Hepatocyte (in vitro differentiated cells): ENCODE measurements around the gene S100A11. TPM values are rescaled to one million over a fixed set of nuclear protein-coding genes. Genes with fewer than 3 reads are reported as not detected.

Experiments used
- DNase-seq: peaks from one replicate; pipeline ENCODE4 v3.0.0-alpha.2; 2016; ENCODE audit warnings: low spot score
- H2AFZ ChIP-seq: fragments of 200-600 bp; sonication (generic); 2 replicates; pipeline ENCODE4 v1.6.0; 2016; ENCODE audit warnings: antibody characterized with exemption, mild to moderate bottlenecking
- H3K27ac ChIP-seq: fragments of 200-600 bp; sonication (generic); 2 replicates; pipeline ENCODE4 v1.5.1; 2016; ENCODE audit warnings: mild to moderate bottlenecking
- H3K27me3 ChIP-seq: fragments of 200-600 bp; sonication (generic); 2 replicates; pipeline ENCODE4 v1.6.1; 2016
- H3K36me3 ChIP-seq: fragments of 200-600 bp; sonication (generic); replicated peaks from 2 replicates; pipeline ENCODE4 v1.5.1; 2016; ENCODE audit warnings: low read depth; ENCODE audit not compliant: insufficient read depth
- H3K4me1 ChIP-seq: fragments of 200-600 bp; sonication (generic); 2 replicates; pipeline ENCODE4 v1.5.1; 2016; ENCODE audit warnings: mild to moderate bottlenecking, moderate library complexity; ENCODE audit not compliant: insufficient read depth
- H3K4me2 ChIP-seq: fragments of 200-600 bp; sonication (generic); 2 replicates; pipeline ENCODE4 v1.6.0; 2016
- H3K4me3 ChIP-seq: fragments of 200-600 bp; sonication (generic); 2 replicates; pipeline ENCODE4 v1.5.1; 2016; ENCODE audit warnings: mild to moderate bottlenecking
- H3K79me2 ChIP-seq: fragments of 200-600 bp; sonication (generic); 2 replicates; pipeline ENCODE4 v1.6.0; 2017; ENCODE audit warnings: mild to moderate bottlenecking
- H3K9me2 ChIP-seq: fragments of 200-600 bp; sonication (generic); replicated peaks from 2 replicates; pipeline ENCODE4 v1.6.0; 2017; ENCODE audit warnings: mild to moderate bottlenecking; ENCODE audit not compliant: insufficient read depth
- H3K9me3 ChIP-seq: fragments of 200-600 bp; sonication (generic); 2 replicates; pipeline ENCODE4 v1.5.1; 2016; ENCODE audit warnings: low read depth, mild to moderate bottlenecking
- H4K20me1 ChIP-seq: fragments of 200-600 bp; sonication (generic); 2 replicates; pipeline ENCODE4 v1.6.0; 2016; ENCODE audit warnings: mild to moderate bottlenecking; ENCODE audit not compliant: insufficient read depth, poor library complexity, severe bottlenecking
- CTCF ChIP-seq: fragments of 200-600 bp; sonication (generic); IDR thresholded peaks from 2 replicates; pipeline ENCODE4 v1.5.1; 2016; ENCODE audit warnings: antibody characterized with exemption, mild to moderate bottlenecking; ENCODE audit not compliant: poor library complexity
- EZH2 ChIP-seq: fragments of 200-600 bp; sonication (generic); IDR thresholded peaks from 2 replicates; pipeline ENCODE4 v1.6.1; 2016; ENCODE audit warnings: antibody characterized with exemption, mild to moderate bottlenecking, borderline replicate concordance
- EZH2phosphoT487 ChIP-seq: fragments of 200-600 bp; sonication (generic); IDR thresholded peaks from one replicate; pipeline ENCODE4 v1.6.1; 2018; ENCODE audit warnings: antibody characterized with exemption, mild to moderate bottlenecking, low read depth, moderate library complexity; ENCODE audit not compliant: unreplicated experiment, severe bottlenecking
- WGBS: methylation state at CpG from one replicate; pipeline ENCODE4 v1.1.6; 2016; ENCODE audit warnings: low lambda C conversion rate; ENCODE audit errors: missing lambda C conversion rate; 5-methylcytosine and 5-hydroxymethylcytosine counted together
- polyA plus RNA-seq: library from polyadenylated mRNA; unstranded; fragments of >200 nt; fragmentation: Nextera tagmentation; extraction: Ambion mirVana; gene quantifications from 2 replicates; pipeline ENCODE4 v1.2.1, GENCODE V29; 2016
- total RNA-seq: library from RNA; depleted of rRNA; stranded (reverse); fragments of >200 nt; gene quantifications from 2 replicates; pipeline ENCODE4 v1.2.3, GENCODE V29; 2014

S100A11 gene
- total and polyA plus RNA-seq, 2 experiments from 2014 or later, result 258 to 1,491 TPM

GRCh38 chr1:152022474-152022873, 14.3 kb downstream of the S100A11 start:
- whole genome bisulfite sequencing, result 78% methylated on average over 3 of the region's 3 CpGs
- TF ChIP-seq EZH2 (no peak), EZH2phosphoT487 (no peak), CTCF (no peak)
- no peak overlapping the region for H3K4me3 ChIP-seq
- DNase-seq, result no peak
- H3K27ac ChIP-seq, result no peak overlapping the region
- H3K4me1 ChIP-seq, result no peaks in the 10 kb centered on the region
- H4K20me1 ChIP-seq, result no peaks in the 10 kb centered on the region
- no peak overlapping the region for H2AFZ ChIP-seq
- H3K27me3 ChIP-seq, result no peaks in the 10 kb centered on the region
- no peaks in the 10 kb centered on the region for H3K36me3 ChIP-seq
- H3K79me2 ChIP-seq, result no peaks in the 10 kb centered on the region
- H3K9me2 ChIP-seq, result no peaks in the 10 kb centered on the region
- H3K9me3 ChIP-seq, result no peaks in the 10 kb centered on the region
- H3K4me2 ChIP-seq, result no peak overlapping the region

GRCh38 chr1:152021569-152021968, 15.2 kb downstream of the S100A11 start:
- Histone ChIP-seq H3K27ac (no peak overlapping the region), H3K79me2 (no peaks in the 10 kb centered on the region), H3K36me3 (no peaks in the 10 kb centered on the region), H3K4me1 (no peaks in the 10 kb centered on the region), H3K27me3 (no peaks in the 10 kb centered on the region), H3K4me3 (no peak overlapping the region), H3K4me2 (no peak overlapping the region), H3K9me2 (no peaks in the 10 kb centered on the region), H2AFZ (no peak overlapping the region), H4K20me1 (no peaks in the 10 kb centered on the region), H3K9me3 (no peaks in the 10 kb centered on the region)
- DNase-seq, result no peak
- TF ChIP-seq CTCF (no peak), EZH2 (no peak), EZH2phosphoT487 (no peak)
- 78% methylated on average over 7 of the region's 7 CpGs for WGBS

- no peak overlapping the region for H3K4me3 ChIP-seq
- no peaks in the 10 kb centered on the region for H3K9me2 ChIP-seq
- DNase-seq, result no peak
- H3K4me1 ChIP-seq, result no peaks in the 10 kb centered on the region
- H3K79me2 ChIP-seq, result no peaks in the 10 kb centered on the region
- H4K20me1 ChIP-seq, result no peaks in the 10 kb centered on the region
- H3K4me2 ChIP-seq, result no peak overlapping the region
- H3K36me3 ChIP-seq, result no peaks in the 10 kb centered on the region
- H2AFZ ChIP-seq, result no peak overlapping the region
- H3K9me3 ChIP-seq, result no peaks in the 10 kb centered on the region
- H3K27me3 ChIP-seq, result no peaks in the 10 kb centered on the region
- no peak overlapping the region for H3K27ac ChIP-seq
- TF ChIP-seq EZH2phosphoT487 (no peak), CTCF (no peak), EZH2 (no peak)
- WGBS, result 72% methylated on average over 3 of the region's 3 CpGs
Observed at GRCh38 chr1:152020849-152021248, 16.0 kb downstream of the S100A11 start.

- Histone ChIP-seq H3K9me2 (no peaks in the 10 kb centered on the region), H3K27ac (no peak overlapping the region), H3K27me3 (no peaks in the 10 kb centered on the region), H3K4me2 (no peak overlapping the region), H3K9me3 (no peaks in the 10 kb centered on the region), H3K79me2 (no peaks in the 10 kb centered on the region), H4K20me1 (no peaks in the 10 kb centered on the region), H3K4me3 (no peak overlapping the region), H3K4me1 (no peaks in the 10 kb centered on the region), H3K36me3 (no peaks in the 10 kb centered on the region), H2AFZ (no peak overlapping the region)
- 42% methylated on average over 4 of the region's 4 CpGs for WGBS
- TF ChIP-seq EZH2phosphoT487 (no peak), CTCF (peak; percentile 20), EZH2 (no peak)
- no peak for DNase-seq
Observed at GRCh38 chr1:152018537-152018936, 18.3 kb downstream of the S100A11 start.
